GM23248 (cell line): Measurements from ENCODE around the gene ELOVL6. TPM values are rescaled to one million over a fixed set of nuclear protein-coding genes. Genes with fewer than 3 reads are reported as not detected.
"Not testable (repeated sequence)": the region's sequence is repeated elsewhere in the genome, so short reads cannot be mapped to it uniquely, and the experiment has no call there.

ENCODE experiments used
- DNase-seq: peaks from one replicate; pipeline ENCODE4 v3.0.0-alpha.2; 2015
- H2AFZ ChIP-seq: fragments of 200-600 bp; sonication (generic); 2 replicates; pipeline ENCODE4 v1.6.1; 2016; ENCODE audit warnings: antibody characterized with exemption
- H3F3A ChIP-seq: fragments of 200-600 bp; sonication (generic); 2 replicates; pipeline ENCODE4 v1.6.1; 2016; ENCODE audit warnings: mild to moderate bottlenecking, antibody characterized with exemption, mixed run types; ENCODE audit not compliant: insufficient read depth
- H3K27ac ChIP-seq: fragments of 200-600 bp; sonication (generic); 2 replicates; pipeline ENCODE4 v1.5.1; 2016; ENCODE audit warnings: mild to moderate bottlenecking
- H3K27me3 ChIP-seq: fragments of 200-600 bp; sonication (generic); replicated peaks from 2 replicates; pipeline ENCODE4 v1.6.1; 2016; ENCODE audit warnings: mild to moderate bottlenecking; ENCODE audit not compliant: insufficient read depth
- H3K36me3 ChIP-seq: fragments of 200-600 bp; sonication (generic); 2 replicates; pipeline ENCODE4 v1.6.1; 2016; ENCODE audit warnings: low read depth, mild to moderate bottlenecking
- H3K4me1 ChIP-seq: fragments of 200-600 bp; sonication (generic); 2 replicates; pipeline ENCODE4 v1.6.1; 2016; ENCODE audit warnings: mild to moderate bottlenecking; ENCODE audit not compliant: insufficient read depth
- H3K4me2 ChIP-seq: fragments of 200-600 bp; sonication (generic); one replicate; pipeline ENCODE4 v1.6.1; 2016; ENCODE audit warnings: mild to moderate bottlenecking; ENCODE audit not compliant: unreplicated experiment
- H3K4me3 ChIP-seq: fragments of 200-600 bp; sonication (generic); 2 replicates; pipeline ENCODE4 v1.5.1; 2016; ENCODE audit warnings: mild to moderate bottlenecking
- H3K79me2 ChIP-seq: fragments of 200-600 bp; sonication (generic); 2 replicates; pipeline ENCODE4 v1.6.1; 2016; ENCODE audit warnings: mild to moderate bottlenecking; ENCODE audit not compliant: insufficient read depth
- H3K9ac ChIP-seq: fragments of 200-600 bp; sonication (generic); 2 replicates; pipeline ENCODE4 v1.6.1; 2016; ENCODE audit warnings: mild to moderate bottlenecking
- H3K9me2 ChIP-seq: fragments of 200-600 bp; sonication (generic); 2 replicates; pipeline ENCODE4 v1.6.1; 2016; ENCODE audit warnings: mixed run types, mild to moderate bottlenecking, moderate library complexity; ENCODE audit not compliant: insufficient read depth
- H3K9me3 ChIP-seq: fragments of 200-600 bp; sonication (generic); one replicate; pipeline ENCODE4 v1.6.1; 2017; ENCODE audit warnings: low read depth
- H4K20me1 ChIP-seq: fragments of 200-600 bp; sonication (generic); 2 replicates; pipeline ENCODE4 v1.6.0; 2016; ENCODE audit not compliant: insufficient read depth
- EZH2 ChIP-seq: fragments of 200-600 bp; sonication (generic); IDR thresholded peaks from 2 replicates; pipeline ENCODE4 v1.6.1; 2018; ENCODE audit warnings: antibody characterized with exemption, mild to moderate bottlenecking; ENCODE audit not compliant: insufficient read depth, poor library complexity, severe bottlenecking
- EZH2phosphoT487 ChIP-seq: fragments of 200-600 bp; sonication (generic); IDR thresholded peaks from 2 replicates; pipeline ENCODE4 v1.6.1; 2018; ENCODE audit warnings: antibody characterized with exemption, moderate library complexity, mild to moderate bottlenecking, low read depth; ENCODE audit not compliant: insufficient read depth
- WGBS, 2 experiments: methylation state at CpG; one replicate each; pipeline ENCODE4 v1.1.6; 2015 to 2017; ENCODE audit warnings: low lambda C conversion rate in 2 of 2, low coverage in 1 of 2; ENCODE audit errors: missing lambda C conversion rate in 2 of 2; 5-methylcytosine and 5-hydroxymethylcytosine counted together
- in situ Hi-C: fragments of 300-500 bp; cut with MboI; formaldehyde crosslinking; loops from 2 replicates; pipeline ENCODE4 v1.15.0; 2020
- polyA plus RNA-seq: library from polyadenylated mRNA; unstranded; fragments of >200 nt; fragmentation: Nextera tagmentation; extraction: Ambion mirVana; gene quantifications from 2 replicates; pipeline ENCODE4 v1.2.1, GENCODE V29; 2016
- total RNA-seq: library from RNA; depleted of rRNA; stranded (reverse); fragments of >200 nt; shearing (Covaris generic); gene quantifications from 2 replicates; pipeline ENCODE4 v1.2.3, GENCODE V29; 2014

Gene ELOVL6
- total and polyA plus RNA-seq, 2 experiments from 2014 or later, result 8.0 to 13.2 TPM

DNA sequence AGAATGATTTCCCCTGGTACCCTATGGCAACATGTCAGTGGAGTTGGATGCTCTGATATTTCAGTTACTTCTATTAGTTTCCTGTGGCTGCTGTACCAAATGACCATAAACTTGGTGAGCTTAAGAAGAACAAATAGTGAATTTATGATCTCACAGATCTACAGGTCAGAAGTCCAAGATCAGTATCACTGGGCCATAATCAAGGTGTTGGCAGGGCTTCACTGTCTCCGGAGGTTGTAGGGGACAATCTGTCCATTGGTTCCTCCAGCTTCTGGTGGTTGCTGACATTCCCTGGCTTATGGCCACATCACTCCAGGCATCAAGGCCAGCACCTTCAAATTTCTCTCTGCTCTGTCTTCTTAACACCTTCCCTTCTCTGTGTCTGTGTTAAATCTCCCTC, 37.9 kb upstream of the ELOVL6 start:
- H3K9me2 ChIP-seq, result no peaks in the 10 kb centered on the region
- no peaks in the 10 kb centered on the region for H3K79me2 ChIP-seq
- TF ChIP-seq EZH2 (no peak), EZH2phosphoT487 (no peak)
- H3K27ac ChIP-seq, result no peak overlapping the region
- H3K4me3 ChIP-seq, result no peak overlapping the region
- H3K36me3 ChIP-seq, result no peaks in the 10 kb centered on the region
- no peaks in the 10 kb centered on the region for H4K20me1 ChIP-seq
- in situ Hi-C loops, result no loop called here
- 69 to 90% methylated on average over 1 of the region's 1 CpG for WGBS, 2 experiments
- H3F3A ChIP-seq, result no peaks in the 10 kb centered on the region
- DNase-seq, result no peak
- H3K9ac ChIP-seq, result no peak overlapping the region
- no peak overlapping the region for H3K4me2 ChIP-seq
- H3K4me1 ChIP-seq, result no peaks in the 10 kb centered on the region
- H2AFZ ChIP-seq, result no peak overlapping the region
- no peaks in the 10 kb centered on the region for H3K9me3 ChIP-seq
- no peaks in the 10 kb centered on the region for H3K27me3 ChIP-seq

DNA sequence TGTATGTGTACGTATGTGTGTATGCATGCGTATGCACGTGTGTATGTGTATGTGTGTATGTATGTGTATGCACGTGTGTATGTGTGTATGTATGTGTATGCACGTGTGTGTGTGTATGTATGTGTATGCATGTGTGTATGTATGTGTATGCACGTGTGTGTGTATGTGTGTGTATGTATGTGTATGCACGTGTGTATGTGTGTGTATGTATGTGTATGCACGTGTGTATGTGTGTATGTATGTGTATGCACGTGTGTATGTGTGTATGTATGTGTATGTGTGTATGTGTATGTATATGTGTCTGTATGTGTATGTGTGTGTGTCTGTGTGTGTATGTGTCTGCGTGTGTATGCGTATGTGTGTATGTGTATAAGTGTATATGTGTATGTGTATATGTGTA, 35.2 kb upstream of the ELOVL6 start:
- H3K79me2 ChIP-seq, H3K4me3 ChIP-seq, H3K27ac ChIP-seq, H3F3A ChIP-seq, H3K27me3 ChIP-seq, H3K4me1 ChIP-seq, H2AFZ ChIP-seq, H3K4me2 ChIP-seq, H4K20me1 ChIP-seq, DNase-seq, H3K36me3 ChIP-seq, H3K9ac ChIP-seq, H3K9me3 ChIP-seq, H3K9me2 ChIP-seq, in situ Hi-C loops: not testable (repeated sequence)
- 61 to 66% methylated on average over 8 to 11 of the region's 11 CpGs for WGBS, 2 experiments

DNA sequence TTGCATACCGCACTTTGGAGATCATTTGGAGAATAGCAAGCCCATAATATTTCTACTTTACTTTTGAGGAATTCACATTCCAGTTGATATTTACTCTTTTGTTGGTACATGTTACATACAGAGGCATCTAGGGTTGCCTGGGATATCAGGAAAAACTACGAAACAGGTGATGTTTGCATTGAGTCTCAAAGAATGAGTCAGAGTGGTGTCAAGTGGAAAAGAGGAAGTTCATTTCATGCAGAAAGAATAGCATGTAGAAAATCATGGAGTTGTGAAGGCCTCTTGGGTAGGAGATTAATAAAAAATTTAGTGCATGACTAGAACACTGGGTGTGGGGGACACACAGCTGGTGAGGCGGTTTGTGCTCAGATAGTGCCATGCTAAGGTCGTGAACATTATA, 33.5 kb upstream of the ELOVL6 start:
- Histone ChIP-seq H3K36me3 (no peaks in the 10 kb centered on the region), H3K79me2 (no peaks in the 10 kb centered on the region), H3K27ac (no peak overlapping the region), H3F3A (no peaks in the 10 kb centered on the region), H3K9ac (no peak overlapping the region), H3K9me3 (no peaks in the 10 kb centered on the region), H3K4me2 (no peak overlapping the region), H3K4me1 (no peaks in the 10 kb centered on the region), H3K4me3 (no peak overlapping the region), H2AFZ (no peak overlapping the region), H4K20me1 (no peaks in the 10 kb centered on the region), H3K27me3 (no peaks in the 10 kb centered on the region), H3K9me2 (no peaks in the 10 kb centered on the region)
- TF ChIP-seq EZH2, result no peak
- no peak for TF ChIP-seq EZH2phosphoT487
- 76% methylated on average over 4 of the region's 4 CpGs for WGBS, 2 experiments
- DNase-seq, result no peak
- in situ Hi-C loops, result no loop called here

DNA sequence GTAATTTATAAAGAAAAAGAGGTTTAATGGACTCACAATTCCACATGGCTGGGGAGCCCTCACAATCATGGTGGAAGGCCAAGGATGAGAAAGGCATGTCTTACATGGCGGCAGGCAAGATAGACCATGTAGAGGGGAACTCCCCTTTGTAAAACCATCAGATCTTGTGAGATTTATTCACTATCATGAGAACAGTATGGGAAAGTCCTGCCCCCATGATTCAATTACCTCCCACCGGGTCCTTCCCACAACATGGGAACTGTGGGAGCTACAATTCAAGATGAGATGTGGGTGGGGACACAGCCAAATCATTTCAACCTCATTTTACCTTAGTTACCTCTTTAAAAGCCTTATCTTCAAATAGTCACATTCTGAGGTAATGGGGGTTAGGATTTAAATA, 30.9 kb upstream of the ELOVL6 start:
- in situ Hi-C loops, result no loop called here
- DNase-seq, result no peak
- H3K36me3 ChIP-seq, result no peaks in the 10 kb centered on the region
- no peaks in the 10 kb centered on the region for H3F3A ChIP-seq
- H3K79me2 ChIP-seq, result no peaks in the 10 kb centered on the region
- no peak overlapping the region for H3K4me2 ChIP-seq
- no peaks in the 10 kb centered on the region for H3K9me3 ChIP-seq
- TF ChIP-seq EZH2 (no peak), EZH2phosphoT487 (no peak)
- 89 to 97% methylated on average over 2 of the region's 2 CpGs for WGBS, 2 experiments
- no peak overlapping the region for H3K9ac ChIP-seq
- no peak overlapping the region for H2AFZ ChIP-seq
- H4K20me1 ChIP-seq, result no peaks in the 10 kb centered on the region
- peaks cover 6% of the 10 kb centered on the region; the same call in 1 of the 2 replicates for H3K4me1 ChIP-seq
- no peaks in the 10 kb centered on the region for H3K27me3 ChIP-seq
- no peak overlapping the region for H3K4me3 ChIP-seq
- no peaks in the 10 kb centered on the region for H3K9me2 ChIP-seq
- H3K27ac ChIP-seq, result no peak overlapping the region

DNA sequence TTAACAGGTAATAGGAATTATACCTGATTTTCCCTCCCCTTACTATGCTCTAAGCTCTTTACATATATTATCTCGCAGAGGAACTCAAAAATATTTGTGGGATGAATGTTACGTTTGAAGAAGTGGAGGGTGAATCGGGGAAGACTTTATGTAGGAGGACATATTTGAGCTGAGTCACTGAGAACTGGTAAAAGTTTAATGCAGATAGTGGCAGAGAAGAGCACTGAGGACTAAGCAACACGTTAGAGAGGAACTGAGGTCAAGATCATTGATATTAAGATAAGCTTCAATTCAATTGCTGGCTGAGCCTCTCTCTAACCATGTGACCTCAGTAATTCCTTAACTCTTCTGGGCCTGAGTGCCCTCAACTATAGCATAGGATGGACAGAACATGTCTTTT, 26.4 kb upstream of the ELOVL6 start:
- Histone ChIP-seq H3K4me3 (no peak overlapping the region), H3K27me3 (0 out of 2 replicates have a peak, but pooled peaks cover 5% of the 10 kb centered on the region), H3K4me2 (no peak overlapping the region), H3K9me2 (no peaks in the 10 kb centered on the region), H3F3A (no peaks in the 10 kb centered on the region), H3K9ac (no peak overlapping the region), H3K27ac (no peak overlapping the region), H3K36me3 (no peaks in the 10 kb centered on the region), H3K4me1 (peaks cover 6% of the 10 kb centered on the region; the same call in 1 of the 2 replicates), H3K9me3 (no peaks in the 10 kb centered on the region), H3K79me2 (no peaks in the 10 kb centered on the region), H2AFZ (0 out of 2 replicates have a peak overlapping the region, but pooled peaks have one; percentile 5), H4K20me1 (no peaks in the 10 kb centered on the region)
- in situ Hi-C loops, result loop anchor here (25.0 kb wide), 1 partner anchor 287 kb away; no protein-coding TSS in a partner anchor
- DNase-seq, result peak; percentile 32
- TF ChIP-seq EZH2phosphoT487 (no peak), EZH2 (no peak)
- WGBS, 2 experiments, result 14 to 16% methylated on average over 4 of the region's 4 CpGs
